K562 (cell line): ENCODE data around the gene PFDN2. TPM values are rescaled to one million over a fixed set of nuclear protein-coding genes. Genes with fewer than 3 reads are reported as not detected.

Experiments
- ATAC-seq: fragments of 200-7000 bp; cut with Tn5 transposase; 3 replicates; pipeline ENCODE4 v1.9.1; 2020; ENCODE audit warnings: moderate library complexity
- BruUV-seq: library from RNA; stranded (reverse); fragments of 400-500 nt; replicated peaks from 2 replicates; lab custom pipeline; 2021; lab: Mats Ljungman, UMichigan
- CTCF ChIA-PET: fragments of 300-600 bp; formaldehyde crosslinking; extraction: SDS; loops from one replicate; lab custom pipeline; 2021; ENCODE audit warnings: low intra/inter-chr PET ratio; lab: Yijun Ruan, JAX
- POLR2A ChIA-PET: fragments of 300-600, 350-650 bp; sonication (Branson Sonifier 250); formaldehyde crosslinking; extraction: SDS; loops from one replicate; lab custom pipeline; 2021; ENCODE audit warnings: antibody characterized with exemption, inconsistent platforms; lab: Yijun Ruan, JAX
- DNase-seq, 4 experiments: peaks; one replicate each; pipeline versions ENCODE4 v3.0.0 to v3.0.0-alpha.2; 2011 to 2018; ENCODE audit warnings: low spot score in 3 of 4, mixed read lengths in 3 of 4; ENCODE audit errors: extremely low read depth in 1 of 4
- FAIRE-seq: peaks from 2 replicates; lab custom pipeline; 2011; peaks lifted over from hg19 to GRCh38; lab: Jason Lieb, UNC
- H2AFZ ChIP-seq: 2 replicates; pipeline ENCODE4 v1.6.0; 2011; ENCODE audit warnings: low read depth, low read length, control low read depth, inconsistent platforms
- H3K27ac ChIP-seq: fragments of 200-600 bp; 3 replicates; pipeline ENCODE4 v1.8.0; 2011; ENCODE audit warnings: low read depth, mild to moderate bottlenecking, control low read depth, inconsistent platforms, low read length, moderate library complexity, mixed read lengths; ENCODE audit errors: extremely low read depth
- H3K27me3 ChIP-seq, 2 experiments: fragments of 300-600 bp in 1 of 2; 2 replicates in 1 of 2; 3 replicates in 1 of 2; pipeline versions ENCODE4 v1.6.0 to v1.8.0; 2011; ENCODE audit warnings: inconsistent platforms in 2 of 2, low read length in 2 of 2, mild to moderate bottlenecking in 1 of 2, mixed read lengths in 1 of 2, moderate library complexity in 1 of 2; ENCODE audit not compliant: control insufficient read depth in 2 of 2, insufficient read depth in 2 of 2
- H3K36me3 ChIP-seq: fragments of 300-600 bp; 3 replicates; pipeline ENCODE4 v1.8.0; 2011; ENCODE audit warnings: mild to moderate bottlenecking, low read length, inconsistent platforms; ENCODE audit not compliant: control insufficient read depth, insufficient read depth
- H3K4me1 ChIP-seq, 2 experiments: fragments of 200-600 bp in 1 of 2; replicated peaks in 1 of 2; 2 replicates in 1 of 2; 3 replicates in 1 of 2; pipeline versions ENCODE4 v1.5.1 to v1.8.0; 2011; ENCODE audit warnings: inconsistent platforms in 2 of 2, low read length in 2 of 2, mild to moderate bottlenecking in 1 of 2, mixed read lengths in 1 of 2, moderate library complexity in 1 of 2; ENCODE audit not compliant: control insufficient read depth in 2 of 2, insufficient read depth in 2 of 2
- H3K4me2 ChIP-seq: 2 replicates; pipeline ENCODE4 v1.6.1; 2011; ENCODE audit warnings: low read length, control low read depth, inconsistent platforms, mixed read lengths; ENCODE audit not compliant: insufficient read depth
- H3K4me3 ChIP-seq: fragments of 200-600 bp; sonication (generic), shearing (Covaris generic); 2 replicates; pipeline ENCODE4 v1.5.1; 2016; ENCODE audit warnings: control low read depth, inconsistent platforms
- H3K79me2 ChIP-seq: fragments of 200-600 bp; 3 replicates; pipeline ENCODE4 v1.8.0; 2011; ENCODE audit warnings: low read length, inconsistent platforms; ENCODE audit not compliant: control insufficient read depth, insufficient read depth
- H3K9ac ChIP-seq, 2 experiments: 2 replicates each; pipeline versions ENCODE4 v1.6.0 to v1.6.1; 2011; ENCODE audit warnings: low read depth in 2 of 2, low read length in 2 of 2, control low read depth in 1 of 2, inconsistent platforms in 1 of 2, mild to moderate bottlenecking in 1 of 2, mixed read lengths in 1 of 2; ENCODE audit not compliant: insufficient read depth in 1 of 2
- H3K9me1 ChIP-seq: one replicate; pipeline ENCODE4 v1.6.0; 2011; ENCODE audit warnings: inconsistent platforms, mild to moderate bottlenecking, low read length, moderate library complexity; ENCODE audit not compliant: control insufficient read depth, insufficient read depth
- H3K9me3 ChIP-seq: replicated peaks from 2 replicates; pipeline ENCODE4 v1.5.1; 2011; ENCODE audit warnings: low read depth, low read length, inconsistent platforms; ENCODE audit not compliant: control insufficient read depth, insufficient read depth
- H4K20me1 ChIP-seq: replicated peaks from 2 replicates; pipeline ENCODE4 v1.6.1; 2011; ENCODE audit warnings: low read length, inconsistent platforms, mixed read lengths; ENCODE audit not compliant: control insufficient read depth, insufficient read depth
- ATF1 ChIP-seq, 2 experiments: fragments of 450-650 bp in 1 of 2; IDR thresholded peaks; 2 replicates each; pipeline ENCODE4 v1.6.1; 2016; ENCODE audit warnings: missing compliant biosample characterization in 1 of 2, missing genetic modification characterization in 1 of 2
- BRD4 ChIP-seq: fragments of 200-600 bp; sonication (generic); IDR thresholded peaks from 2 replicates; pipeline ENCODE4 v1.6.1; 2017; ENCODE audit warnings: inconsistent platforms
- FIP1L1 ChIP-seq: fragments of 200-400 bp; formaldehyde crosslinking; IDR thresholded peaks from 2 replicates; pipeline ENCODE4 v1.6.1; 2018; ENCODE audit warnings: mild to moderate bottlenecking, low read depth, low read length; ENCODE audit not compliant: poor library complexity, severe bottlenecking
- MECOM ChIP-seq: fragments of 250-450 bp; sonication (Bioruptor Pico); IDR thresholded peaks from 2 replicates; pipeline ENCODE4 v1.8.0; 2022; ENCODE audit warnings: inconsistent platforms
- RAD51 ChIP-seq: fragments of 450-650 bp; IDR thresholded peaks from 2 replicates; pipeline ENCODE4 v1.7.1; 2016; ENCODE audit warnings: low read depth, mild to moderate bottlenecking, borderline replicate concordance
- ZNF124 ChIP-seq: sonication (generic); formaldehyde crosslinking; IDR thresholded peaks from 2 replicates; pipeline ENCODE4 v1.8.1; 2022; ENCODE audit warnings: missing genetic modification reagents
- ZNF140 ChIP-seq: fragments of 250-450 bp; sonication (Bioruptor Pico); IDR thresholded peaks from 2 replicates; pipeline ENCODE4 v1.8.0; 2021; ENCODE audit warnings: moderate library complexity, mild to moderate bottlenecking, inconsistent platforms
- ZNF354B ChIP-seq: fragments of 250-450 bp; sonication (Bioruptor Pico); IDR thresholded peaks from 2 replicates; pipeline ENCODE4 v1.4.0; 2020
- ZNF830 ChIP-seq: fragments of 250-450 bp; sonication (Bioruptor Pico); IDR thresholded peaks from 2 replicates; pipeline ENCODE4 v1.5.0; 2021; ENCODE audit warnings: mild to moderate bottlenecking
- WGBS: fragments of 100-300 bp; shearing (Covaris generic); methylation state at CpG from one replicate; pipeline ENCODE4 v1.1.6; 2016; ENCODE audit warnings: low coverage, mixed read lengths; ENCODE audit not compliant: insufficient coverage; ENCODE audit errors: missing lambda C conversion rate; 5-methylcytosine and 5-hydroxymethylcytosine counted together
- in situ Hi-C: fragments of 300-500 bp; cut with MboI; formaldehyde crosslinking; loops from 4 replicates; pipeline ENCODE4 v1.15.0; 2018; ENCODE audit warnings: inconsistent platforms, mixed read lengths
- intact Hi-C: fragments of 100-400 bp; cut with micrococcal nuclease; formaldehyde crosslinking; loops from 2 replicates; pipeline ENCODE4 v1.14.2; 2022
- polyA plus RNA-seq, 8 experiments: library from polyadenylated mRNA; depleted of rRNA in 4 of 8; stranded (reverse) in 5 of 8; unstranded in 3 of 8; fragments of >200 nt; fragmentation: Nextera tagmentation in 2 of 8; fragmentation: Illumina TruSeq in 1 of 8; extraction: Ambion mirVana in 2 of 8; extraction: Trizol in 1 of 8; gene quantifications; 2 replicates each; pipeline versions ENCODE4 v1.2.1 to v1.2.3, GENCODE V29; 2011 to 2014; ENCODE audit warnings: inconsistent platforms in 1 of 8, missing spikeins in 1 of 8
- total RNA-seq, 7 experiments: library from RNA; depleted of rRNA in 6 of 7; stranded (reverse); fragments of >200 nt in 6 of 7; fragmentation: Illumina TruSeq in 2 of 7; extraction: Trizol in 2 of 7; gene quantifications; 2 replicates each; pipeline versions ENCODE4 v1.2.1 to v1.2.3, GENCODE V29; 2011 to 2021; ENCODE audit warnings: low replicate concordance in 1 of 7
- TF ChIP-seq, protein P1 (sequence below): IDR thresholded peaks from 3 replicates; pipeline ENCODE4 v1.6.1; 2011; ENCODE audit warnings: borderline replicate concordance, mild to moderate bottlenecking; ENCODE audit not compliant: insufficient read length, insufficient read depth
- TF ChIP-seq, protein P2 (sequence below): sonication (generic); formaldehyde crosslinking; IDR thresholded peaks from 2 replicates; pipeline ENCODE4 v1.8.0; 2022; ENCODE audit warnings: missing genetic modification reagents, mild to moderate bottlenecking, moderate library complexity, borderline replicate concordance

PFDN2 gene
- total and polyA plus RNA-seq, 9 of the 15 experiments (the other 6 are each of a cell fraction or from before 2014, with no cell fraction given), result 50.2 to 361 (median 144) TPM

DNA sequence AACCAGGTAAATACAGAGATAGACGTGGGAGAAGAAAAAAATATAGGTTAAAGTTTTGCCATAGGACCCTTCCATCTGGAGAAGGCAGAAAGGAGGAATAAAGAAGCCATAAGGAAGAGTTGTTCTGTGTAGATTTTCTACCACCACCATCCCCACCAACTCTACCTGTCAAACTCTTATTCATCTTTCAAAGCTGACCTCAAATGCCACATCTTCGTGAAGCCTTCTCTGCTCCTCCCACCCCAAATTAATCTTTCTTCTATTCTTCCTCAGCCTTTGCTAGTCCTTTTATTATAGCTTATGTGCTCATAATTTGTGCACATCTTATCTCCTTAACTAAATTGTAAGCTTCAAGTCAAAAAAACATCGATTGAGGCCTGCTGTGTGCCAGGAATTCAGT, 27.2 kb downstream of the PFDN2 start (continued):
- TF ChIP-seq FIP1L1, result no peak
- TF ChIP-seq, protein P1, sequence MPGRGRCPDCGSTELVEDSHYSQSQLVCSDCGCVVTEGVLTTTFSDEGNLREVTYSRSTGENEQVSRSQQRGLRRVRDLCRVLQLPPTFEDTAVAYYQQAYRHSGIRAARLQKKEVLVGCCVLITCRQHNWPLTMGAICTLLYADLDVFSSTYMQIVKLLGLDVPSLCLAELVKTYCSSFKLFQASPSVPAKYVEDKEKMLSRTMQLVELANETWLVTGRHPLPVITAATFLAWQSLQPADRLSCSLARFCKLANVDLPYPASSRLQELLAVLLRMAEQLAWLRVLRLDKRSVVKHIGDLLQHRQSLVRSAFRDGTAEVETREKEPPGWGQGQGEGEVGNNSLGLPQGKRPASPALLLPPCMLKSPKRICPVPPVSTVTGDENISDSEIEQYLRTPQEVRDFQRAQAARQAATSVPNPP, result no peak
- no peak for TF ChIP-seq ZNF124 (CRISPR knock-in tag)
- TF ChIP-seq BRD4, result no peak
- no peak for TF ChIP-seq ZNF354B
- TF ChIP-seq ZNF830 (CRISPR knock-in tag), result no peak

DNA sequence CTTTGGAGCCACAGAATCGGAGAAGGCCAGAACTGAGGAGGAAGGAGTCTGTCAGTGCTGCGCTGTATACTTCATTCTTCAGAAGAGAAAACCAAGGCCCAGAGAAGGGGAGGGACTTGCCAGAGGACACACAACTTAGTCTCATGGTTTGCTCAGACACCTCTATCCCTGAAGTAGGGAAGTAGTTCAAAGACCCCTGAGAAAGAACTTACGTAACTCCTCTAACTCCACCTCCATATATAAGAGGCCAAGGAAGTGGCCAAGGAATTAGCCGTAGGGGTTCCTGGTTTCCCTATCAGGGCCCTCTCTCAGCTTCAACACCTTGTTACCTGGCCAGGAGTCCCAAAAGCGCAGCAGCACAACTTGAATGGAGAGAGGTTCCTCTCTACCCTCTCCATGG, 27.9 kb downstream of the PFDN2 start:
- H3K9me1 ChIP-seq, result no peaks in the 10 kb centered on the region
- BruUV-seq, result no TSS peak
- intact Hi-C loops (no loop called here), in situ Hi-C loops (loop anchor here (10.0 to 25.0 kb wide), 2 partner anchors 95 to 253 kb away; no protein-coding TSS in a partner anchor)
- H2AFZ ChIP-seq, result no peak overlapping the region
- H3K4me3 ChIP-seq, result no peak overlapping the region
- H4K20me1 ChIP-seq, result no peaks in the 10 kb centered on the region
- H3K79me2 ChIP-seq, result no peaks in the 10 kb centered on the region
- no peaks in the 10 kb centered on the region for H3K36me3 ChIP-seq
- peaks cover 0 to 5% of the 10 kb centered on the region in 2 experiments; a peak in 2 of 5 replicates for H3K4me1 ChIP-seq
- H3K9ac ChIP-seq, result no peak overlapping the region
- no peak overlapping the region for H3K27ac ChIP-seq
- H3K4me2 ChIP-seq, result no peak overlapping the region
- no peaks in the 10 kb centered on the region for H3K27me3 ChIP-seq
- CTCF ChIA-PET, result no interaction called here
- WGBS, result 65% methylated on average over 4 of the region's 5 CpGs
- POLR2A ChIA-PET, result no interaction called here
- 0 out of 2 replicates have a peak, but pooled peaks cover 3% of the 10 kb centered on the region for H3K9me3 ChIP-seq
- DNase-seq (no peak), ATAC-seq (no peak), FAIRE-seq (no peak)
- TF ChIP-seq RAD51 (no peak), MECOM (CRISPR knock-in tag) (no peak), ZNF140 (no peak), ATF1 (CRISPR knock-in tag; IDR thresholded peaks at IDR 0.05) (no peak), ATF1 (tag; IDR thresholded peaks at IDR 0.05) (no peak)
- TF ChIP-seq, protein P2, sequence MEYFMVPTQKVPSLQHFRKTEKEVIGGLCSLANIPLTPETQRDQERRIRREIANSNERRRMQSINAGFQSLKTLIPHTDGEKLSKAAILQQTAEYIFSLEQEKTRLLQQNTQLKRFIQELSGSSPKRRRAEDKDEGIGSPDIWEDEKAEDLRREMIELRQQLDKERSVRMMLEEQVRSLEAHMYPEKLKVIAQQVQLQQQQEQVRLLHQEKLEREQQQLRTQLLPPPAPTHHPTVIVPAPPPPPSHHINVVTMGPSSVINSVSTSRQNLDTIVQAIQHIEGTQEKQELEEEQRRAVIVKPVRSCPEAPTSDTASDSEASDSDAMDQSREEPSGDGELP (CRISPR knock-in tag), result no peak
